Gastrocnemius medialis (tissue), 4 donors: ENCODE results near the gene SPR.

ENCODE experiments used
- POLR2A ChIP-seq, 2 donors: fragments of 450-650 bp; IDR thresholded peaks; one replicate each; pipeline ENCODE4 v1.6.1; 2017; ENCODE audit warnings: antibody characterized with exemption in 2 of 2, mild to moderate bottlenecking in 2 of 2, moderate library complexity in 2 of 2
- TF ChIP-seq, protein P1 (sequence below), 5 experiments: fragments of 450-650 bp in 3 of 5; fragments of 200-600 bp in 2 of 5; sonication (generic) in 2 of 5; IDR thresholded peaks in 4 of 5; conservative IDR thresholded peaks in 1 of 5; 1 replicate in 4 of 5; 2 replicates in 1 of 5; pipeline ENCODE4 v1.5.1; 2016 to 2019; ENCODE audit warnings: antibody characterized with exemption in 5 of 5, mild to moderate bottlenecking in 3 of 5, moderate library complexity in 3 of 5

DNA sequence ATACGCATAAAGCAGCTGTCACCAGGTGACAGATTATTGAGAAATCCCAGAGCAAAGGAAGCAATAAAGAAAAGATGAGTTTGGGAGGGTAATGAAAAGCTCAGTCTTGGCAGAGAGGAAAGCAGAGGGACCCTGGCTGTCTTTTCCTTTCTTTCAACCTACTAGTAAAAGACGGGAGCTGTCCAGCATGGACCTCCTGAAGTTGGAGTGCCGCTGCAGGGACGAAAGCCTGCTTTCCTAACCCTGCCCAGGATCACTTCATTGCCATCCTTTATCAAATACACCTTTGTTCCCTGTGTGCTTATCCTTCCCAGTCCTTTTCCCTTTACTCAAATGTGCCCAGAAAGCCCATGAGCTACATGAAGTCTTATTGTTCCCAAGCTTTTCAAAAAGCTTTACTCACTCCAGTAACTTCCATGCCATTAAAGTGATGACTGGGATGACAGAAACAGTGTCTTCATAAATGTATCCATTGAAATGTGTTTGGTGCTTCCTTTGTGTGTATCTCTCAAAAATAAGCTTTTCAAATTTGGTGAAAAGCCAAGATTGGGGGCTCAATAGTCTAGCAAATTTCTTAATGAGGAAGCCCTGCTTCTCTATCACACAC, 3.7 kb upstream of the SPR start:
- TF ChIP-seq, protein P1, sequence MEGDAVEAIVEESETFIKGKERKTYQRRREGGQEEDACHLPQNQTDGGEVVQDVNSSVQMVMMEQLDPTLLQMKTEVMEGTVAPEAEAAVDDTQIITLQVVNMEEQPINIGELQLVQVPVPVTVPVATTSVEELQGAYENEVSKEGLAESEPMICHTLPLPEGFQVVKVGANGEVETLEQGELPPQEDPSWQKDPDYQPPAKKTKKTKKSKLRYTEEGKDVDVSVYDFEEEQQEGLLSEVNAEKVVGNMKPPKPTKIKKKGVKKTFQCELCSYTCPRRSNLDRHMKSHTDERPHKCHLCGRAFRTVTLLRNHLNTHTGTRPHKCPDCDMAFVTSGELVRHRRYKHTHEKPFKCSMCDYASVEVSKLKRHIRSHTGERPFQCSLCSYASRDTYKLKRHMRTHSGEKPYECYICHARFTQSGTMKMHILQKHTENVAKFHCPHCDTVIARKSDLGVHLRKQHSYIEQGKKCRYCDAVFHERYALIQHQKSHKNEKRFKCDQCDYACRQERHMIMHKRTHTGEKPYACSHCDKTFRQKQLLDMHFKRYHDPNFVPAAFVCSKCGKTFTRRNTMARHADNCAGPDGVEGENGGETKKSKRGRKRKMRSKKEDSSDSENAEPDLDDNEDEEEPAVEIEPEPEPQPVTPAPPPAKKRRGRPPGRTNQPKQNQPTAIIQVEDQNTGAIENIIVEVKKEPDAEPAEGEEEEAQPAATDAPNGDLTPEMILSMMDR (IDR thresholded peaks at IDR 0.05 in 4 of 5, conservative IDR thresholded peaks at IDR 0.05 in 1 of 5) = no peak
- no peak for TF ChIP-seq POLR2A (IDR thresholded peaks at IDR 0.05)
